ENCODE data around the gene KCNQ5. TPM values are rescaled to one million over a fixed set of nuclear protein-coding genes. Genes with fewer than 3 reads are reported as not detected.

KCNQ5 gene
- total RNA-seq, 1 experiment from 2014 or later: 0.07 TPM

GRCh38 chr6:72622094-72622940 is 453 bp downstream of the KCNQ5 start:
- no peaks in the 10 kb centered on the region; a peak in 1 of 7 replicates for H3K36me3 Mint-ChIP-seq (ENCODE audit: insufficient read depth in 1 of 3, low read depth in 3 of 3)
- H3K4me2 ChIP-seq (ENCODE audit: insufficient read depth, insufficient read length, low read length): peak overlapping the region; percentile 96
- peak; percentile 69 for DNase-seq
- no peak overlapping the region for H4K91ac ChIP-seq (ENCODE audit: insufficient read length, low read depth, low read length)
- peak overlapping the region; percentile 71 to 90 for H3K4me3 Mint-ChIP-seq
- H2BK5ac ChIP-seq (ENCODE audit: insufficient read length, low read length): no peak overlapping the region
- H3K23ac ChIP-seq (ENCODE audit: insufficient read length, low read depth, low read length): no peak overlapping the region
- no peak overlapping the region for H3K4ac ChIP-seq (ENCODE audit: low read depth, low read length)
- H3K9ac ChIP-seq (ENCODE audit: extremely low read depth, insufficient read length, low read length): no peak overlapping the region
- TF ChIP-seq, protein P1, sequence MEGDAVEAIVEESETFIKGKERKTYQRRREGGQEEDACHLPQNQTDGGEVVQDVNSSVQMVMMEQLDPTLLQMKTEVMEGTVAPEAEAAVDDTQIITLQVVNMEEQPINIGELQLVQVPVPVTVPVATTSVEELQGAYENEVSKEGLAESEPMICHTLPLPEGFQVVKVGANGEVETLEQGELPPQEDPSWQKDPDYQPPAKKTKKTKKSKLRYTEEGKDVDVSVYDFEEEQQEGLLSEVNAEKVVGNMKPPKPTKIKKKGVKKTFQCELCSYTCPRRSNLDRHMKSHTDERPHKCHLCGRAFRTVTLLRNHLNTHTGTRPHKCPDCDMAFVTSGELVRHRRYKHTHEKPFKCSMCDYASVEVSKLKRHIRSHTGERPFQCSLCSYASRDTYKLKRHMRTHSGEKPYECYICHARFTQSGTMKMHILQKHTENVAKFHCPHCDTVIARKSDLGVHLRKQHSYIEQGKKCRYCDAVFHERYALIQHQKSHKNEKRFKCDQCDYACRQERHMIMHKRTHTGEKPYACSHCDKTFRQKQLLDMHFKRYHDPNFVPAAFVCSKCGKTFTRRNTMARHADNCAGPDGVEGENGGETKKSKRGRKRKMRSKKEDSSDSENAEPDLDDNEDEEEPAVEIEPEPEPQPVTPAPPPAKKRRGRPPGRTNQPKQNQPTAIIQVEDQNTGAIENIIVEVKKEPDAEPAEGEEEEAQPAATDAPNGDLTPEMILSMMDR (conservative IDR thresholded peaks at IDR 0.05): peak; percentile 39; the same call in 2 of the 3 replicates
- no peaks in the 10 kb centered on the region; the same call in 1 of the 2 replicates for H3K79me2 ChIP-seq (ENCODE audit: insufficient read depth, low read length)
- no CpG with 5 or more reads among the region's 89 CpGs for WGBS (ENCODE audit: extremely low coverage, insufficient read length, low lambda C conversion rate)
- no peak overlapping the region for H2AK5ac ChIP-seq (ENCODE audit: insufficient read length, low read length)
- H3K4me1 ChIP-seq (ENCODE audit: insufficient read depth, low read length): no peaks in the 10 kb centered on the region
- peaks cover 25% of the 10 kb centered on the region for H3K27me3 ChIP-seq (ENCODE audit: insufficient read depth, low read length)
- H3K18ac ChIP-seq (ENCODE audit: insufficient read length, low read depth, low read length): no peak overlapping the region
- no peaks in the 10 kb centered on the region for H4K20me1 ChIP-seq (ENCODE audit: control insufficient read depth, insufficient read depth, insufficient read length)
- H3K9me3 ChIP-seq (ENCODE audit: control insufficient read depth, low read depth, low read length): no peaks in the 10 kb centered on the region
- H2BK20ac ChIP-seq (ENCODE audit: low read depth, low read length, poor library complexity, severe bottlenecking): no peak overlapping the region
- H2BK120ac ChIP-seq (ENCODE audit: low read depth, low read length, poor library complexity, severe bottlenecking): no peak overlapping the region
- H4K5ac ChIP-seq (ENCODE audit: insufficient read length, low read depth, low read length): no peak overlapping the region
- no peak overlapping the region for H2AFZ ChIP-seq (ENCODE audit: low read length)
- peaks cover 15 to 27% of the 10 kb centered on the region in 2 experiments for H3K4me1 Mint-ChIP-seq
- peaks cover 74% of the 10 kb centered on the region for H3K27me3 Mint-ChIP-seq (ENCODE audit: low read depth)
- H3K27ac ChIP-seq (ENCODE audit: insufficient read length, low read depth, low read length): no peak overlapping the region
- no peak overlapping the region for H4K8ac ChIP-seq (replicated peaks; ENCODE audit: insufficient read length, low read depth, low read length)
- no peak overlapping the region for H3K56ac ChIP-seq (ENCODE audit: insufficient read length, low read depth, low read length)
- no peak overlapping the region for H2BK12ac ChIP-seq (ENCODE audit: insufficient read length, low read depth, low read length)
- H3K79me1 ChIP-seq (ENCODE audit: insufficient read depth, low read depth, low read length, poor library complexity, severe bottlenecking): no peaks in the 10 kb centered on the region
- H3K27ac Mint-ChIP-seq: peak overlapping the region in 1 of 3 experiments; percentile 83; a peak in 1 of 7 replicates
- H3T11ph ChIP-seq (ENCODE audit: low read length): no peak overlapping the region
- H3K14ac ChIP-seq (ENCODE audit: insufficient read depth, low read length): peak overlapping the region; percentile 28; the same call in 1 of the 2 replicates
- peaks cover 26% of the 10 kb centered on the region for H3K23me2 ChIP-seq (ENCODE audit: insufficient read length, low read depth, low read length, poor library complexity, severe bottlenecking)
- H2BK15ac ChIP-seq (ENCODE audit: low read depth, low read length): no peak overlapping the region; the same call in 1 of the 2 replicates
- H3K9me3 Mint-ChIP-seq: no peaks in the 10 kb centered on the region; a peak in 1 of 5 replicates

All from H9 (cell line).